Body of pancreas (tissue), 4 donors: Measurements from ENCODE around the gene IRX3.

Source experiments
- CTCF ChIP-seq, 7 experiments: fragments of 450-650 bp in 4 of 7; fragments of 200-600 bp in 3 of 7; sonication (generic) in 3 of 7; IDR thresholded peaks; one replicate each; pipeline ENCODE4 v1.5.1; 2016 to 2019; ENCODE audit warnings: antibody characterized with exemption in 7 of 7
- POLR2A ChIP-seq, 3 donors: fragments of 450-650 bp; IDR thresholded peaks; one replicate each; pipeline ENCODE4 v1.6.1; 2016; ENCODE audit warnings: antibody characterized with exemption in 3 of 3, mild to moderate bottlenecking in 2 of 3

DNA sequence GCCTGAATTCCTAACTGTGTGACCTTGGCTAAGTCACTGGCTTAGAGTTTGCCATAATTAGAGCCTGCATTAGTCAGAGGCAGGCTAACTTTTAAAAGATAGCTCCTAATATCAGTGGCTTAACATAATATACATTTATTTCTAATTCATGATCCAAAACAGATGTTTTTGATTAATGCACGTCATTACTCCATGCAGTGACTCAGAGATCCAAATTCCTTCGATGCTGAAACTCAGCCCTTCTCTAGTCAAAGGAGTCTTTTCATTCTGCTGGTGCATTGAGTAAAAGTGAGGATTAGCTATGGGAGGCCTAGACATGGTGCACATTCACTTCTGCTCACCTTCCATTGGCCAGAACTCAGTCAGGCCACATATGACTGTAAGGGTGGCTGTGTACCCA lies 49.8 kb downstream of the IRX3 start:
- TF ChIP-seq CTCF (IDR thresholded peaks at IDR 0.05) (no peak), POLR2A (IDR thresholded peaks at IDR 0.05) (no peak)
